ENCODE measurements around the gene SATB1. TPM values are rescaled to one million over a fixed set of nuclear protein-coding genes. Genes with fewer than 3 reads are reported as not detected.

SATB1 gene
- total and polyA plus RNA-seq, 2 of the 8 experiments (the other 6 are each of a cell fraction or from before 2014, with no cell fraction given): 18.8 to 28.0 TPM

DNA sequence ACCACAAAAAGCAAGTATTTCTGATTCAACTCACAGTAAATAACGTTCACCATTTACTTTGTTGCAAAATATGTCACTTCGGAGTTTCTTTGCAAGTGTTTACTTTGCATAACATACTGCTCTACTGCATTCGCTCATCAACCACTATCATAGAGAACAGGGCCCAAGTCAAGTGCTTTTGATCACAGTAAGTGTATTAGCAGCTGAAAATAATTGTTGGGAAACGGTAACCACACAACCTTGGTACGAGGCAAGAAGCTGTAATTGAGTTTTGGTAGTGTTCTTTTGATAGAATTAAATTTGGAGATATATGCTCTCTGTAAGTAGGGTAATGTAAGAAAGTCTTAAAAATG is 80.1 kb downstream of the SATB1 start:
- no peak overlapping the region for H3K56ac ChIP-seq (replicated peaks; ENCODE audit: insufficient read length, low read depth, low read length)
- 0 out of 2 replicates have a peak overlapping the region, but pooled peaks have one; percentile 2 for H2BK5ac ChIP-seq (ENCODE audit: low read depth, low read length)
- CTCF ChIA-PET (ENCODE audit: partially characterized antibody): no interaction called here
- H3K36me3 ChIP-seq (ENCODE audit: control insufficient read depth in 2 of 4, insufficient read depth in 4 of 4, low read length in 3 of 4): peaks cover 0 to 8% (median 0%) of the 10 kb centered on the region in 4 experiments; a peak in 1 of 8 replicates
- no peak overlapping the region for H2AK5ac ChIP-seq (ENCODE audit: low read depth, low read length)
- H2BK120ac ChIP-seq (replicated peaks; ENCODE audit: low read depth, low read length): peak overlapping the region; percentile 85
- H2BK12ac ChIP-seq (ENCODE audit: low read depth, low read length): no peak overlapping the region; the same call in 1 of the 2 replicates
- FAIRE-seq (no peak), DNase-seq (ENCODE audit: low read depth in 1 of 2, low spot score in 2 of 2) (no peak)
- no peaks in the 10 kb centered on the region for H3K79me2 ChIP-seq (ENCODE audit: control insufficient read depth in 1 of 2, insufficient read depth in 2 of 2, low read length in 2 of 2)
- H3K4me3 ChIP-seq (ENCODE audit: extremely low read depth in 1 of 4, insufficient read depth in 2 of 4, low read depth in 3 of 4, low read length in 4 of 4): peak overlapping the region in 1 of 4 experiments; percentile 47; a peak in 2 of 8 replicates
- no peak overlapping the region for H3K18ac ChIP-seq (ENCODE audit: extremely low read depth, low read length)
- POLR2A ChIA-PET (ENCODE audit: partially characterized antibody): interaction anchor here (0.7 kb wide), 1 partner anchor 226 kb away, joined by 3 read pairs; no protein-coding TSS in a partner anchor
- no peak overlapping the region for H4K8ac ChIP-seq (ENCODE audit: extremely low read depth, insufficient read depth, low read length)
- H3K23me2 ChIP-seq (ENCODE audit: low read depth, low read length): no peaks in the 10 kb centered on the region; the same call in 1 of the 2 replicates
- H4K91ac ChIP-seq (replicated peaks; ENCODE audit: insufficient read length, low read length): peak overlapping the region; percentile 83
- H3K27ac ChIP-seq (ENCODE audit: low read depth, low read length): no peak overlapping the region
- no peak overlapping the region for H3K9ac ChIP-seq (replicated peaks in 1 of 4; ENCODE audit: extremely low read depth in 1 of 4, low read depth in 3 of 4, low read length in 3 of 4)
- no peaks in the 10 kb centered on the region for H3K79me1 ChIP-seq (ENCODE audit: low read depth, low read length)
- no peak overlapping the region for H3K23ac ChIP-seq (ENCODE audit: insufficient read length)
- WGBS, 2 experiments (ENCODE audit: extremely low coverage in 1 of 2, insufficient coverage in 1 of 2, insufficient read length in 1 of 2, insufficient replicate concordance in 2 of 2, low coverage in 1 of 2, low lambda C conversion rate in 2 of 2, missing lambda C conversion rate in 1 of 2): 9% methylated on average over 5 of the region's 5 CpGs; no CpG with 5 or more reads in 1 of the 2 experiments
- H3K4me2 ChIP-seq (ENCODE audit: insufficient read depth in 1 of 2, low read depth in 2 of 2, low read length in 2 of 2): peak overlapping the region; percentile 62 to 67
- H4K5ac ChIP-seq (ENCODE audit: insufficient read length, low read depth, low read length): peak overlapping the region; percentile 15
- H3K27me3 ChIP-seq (replicated peaks in 1 of 4; ENCODE audit: control insufficient read depth in 3 of 4, extremely low read depth in 1 of 4, insufficient read depth in 3 of 4, low read length in 3 of 4): no peaks in the 10 kb centered on the region
- no peak overlapping the region for H2AFZ ChIP-seq (ENCODE audit: low read length)
- H3K14ac ChIP-seq (ENCODE audit: insufficient read length): no peak overlapping the region
- no peak overlapping the region for H2BK15ac ChIP-seq (ENCODE audit: low read length)
- no peak overlapping the region for H3K4ac ChIP-seq (replicated peaks; ENCODE audit: insufficient read length, low read depth, low read length)
- no peaks in the 10 kb centered on the region for H3K9me3 ChIP-seq (ENCODE audit: insufficient read depth in 2 of 2, low read depth in 1 of 2, low read length in 1 of 2)
- no peak overlapping the region for H2BK20ac ChIP-seq (ENCODE audit: low read length)
- H3K4me1 ChIP-seq (replicated peaks in 1 of 4; ENCODE audit: control insufficient read depth in 3 of 4, insufficient read depth in 4 of 4, low read length in 3 of 4): peaks cover 0 to 40% (median 4%) of the 10 kb centered on the region in 4 experiments; a peak in 3 of 7 replicates
- no peaks in the 10 kb centered on the region for H4K20me1 ChIP-seq (replicated peaks in 1 of 2; ENCODE audit: control insufficient read depth in 1 of 2, insufficient read depth in 2 of 2, low read length in 2 of 2)

Data from H1 (cell line).